Kidney (tissue), 14 donors: Measurements from ENCODE around the gene DCUN1D3. TPM values are rescaled to one million over a fixed set of nuclear protein-coding genes. Genes with fewer than 3 reads are reported as not detected.

Experiments
- DNase-seq, 5 donors: peaks; one replicate each; pipeline ENCODE4 v3.0.0-alpha.2; 2013 to 2020
- FAIRE-seq: peaks from 2 replicates; lab custom pipeline; 2012; peaks lifted over from hg19 to GRCh38; lab: Jason Lieb, UNC
- H3K27ac ChIP-seq, 2 donors: one replicate each; pipeline ENCODE4 v1.7.0; 2013; ENCODE audit warnings: low read depth in 2 of 2, low read length in 2 of 2, inconsistent platforms in 1 of 2
- H3K27me3 ChIP-seq: one replicate; pipeline ENCODE4 v1.7.1; 2013; ENCODE audit warnings: low read length, inconsistent platforms; ENCODE audit not compliant: control insufficient read depth, insufficient read depth
- H3K36me3 ChIP-seq, 3 donors: one replicate each; pipeline versions ENCODE4 v1.7.0 to v1.7.1; 2013; ENCODE audit warnings: low read length in 3 of 3, control low read depth in 1 of 3, inconsistent platforms in 1 of 3; ENCODE audit not compliant: insufficient read depth in 3 of 3, control insufficient read depth in 2 of 3
- H3K4me1 ChIP-seq, 3 donors: one replicate each; pipeline versions ENCODE4 v1.7.0 to v1.7.1; 2013; ENCODE audit warnings: low read length in 3 of 3, inconsistent platforms in 1 of 3, low read depth in 1 of 3; ENCODE audit not compliant: control insufficient read depth in 2 of 3, insufficient read depth in 2 of 3
- H3K4me3 ChIP-seq, 3 donors: one replicate each; pipeline versions ENCODE4 v1.7.0 to v1.8.1; 2013; ENCODE audit warnings: low read length in 3 of 3, control low read depth in 1 of 3, inconsistent platforms in 1 of 3
- H3K9ac ChIP-seq, 3 donors: one replicate each; pipeline versions ENCODE4 v1.7.0 to v1.7.1; 2013; ENCODE audit warnings: low read length in 3 of 3, control low read depth in 1 of 3, inconsistent platforms in 1 of 3
- H3K9me3 ChIP-seq, 3 donors: one replicate each; pipeline versions ENCODE4 v1.7.0 to v1.7.1; 2013; ENCODE audit warnings: low read length in 3 of 3, control low read depth in 1 of 3, inconsistent platforms in 1 of 3; ENCODE audit not compliant: control insufficient read depth in 2 of 3, insufficient read depth in 1 of 3
- intact Hi-C: fragments of 100-400 bp; cut with DNase I; formaldehyde crosslinking; loops from one replicate; pipeline ENCODE4 v1.11.1; 2022
- polyA plus RNA-seq: library from polyadenylated mRNA; stranded (reverse); fragments of 350-450 nt; fragmentation: Illumina TruSeq; extraction: RNeasy Lipid Tissue Mini Kit (QIAGEN cat#74804); gene quantifications from one replicate; pipeline ENCODE4 v1.2.3, GENCODE V29; 2014; ENCODE audit warnings: low read depth, low replicate concordance; ENCODE audit not compliant: insufficient read depth
- total RNA-seq: library from RNA; stranded (reverse); fragmentation: NEBNext Ultra II Directional; extraction: Animal tissue kit (Norgen Biotek cat#: 25700); gene quantifications from one replicate; pipeline ENCODE4 v1.2.1, GENCODE V29; 2021
- TF ChIP-seq, protein P1 (sequence below): IDR thresholded peaks from 3 replicates; pipeline ENCODE4 v1.5.1; 2012; ENCODE audit warnings: mild to moderate bottlenecking, moderate library complexity, borderline replicate concordance; ENCODE audit not compliant: insufficient read depth; ENCODE audit errors: extremely low read depth
- donor health status: control.
- donor health status: control.
- donor health status: control.
- donor health status: control.
- donor health status: control.
- donor health status: DM: yes; HTN: yes; CAD: no.
- donor health status: Normal renal cell carcinoma (clear cell type).

DCUN1D3 gene
- total and polyA plus RNA-seq, 2 donors from 2014 or later: 3.5 to 16.3 TPM

DNA sequence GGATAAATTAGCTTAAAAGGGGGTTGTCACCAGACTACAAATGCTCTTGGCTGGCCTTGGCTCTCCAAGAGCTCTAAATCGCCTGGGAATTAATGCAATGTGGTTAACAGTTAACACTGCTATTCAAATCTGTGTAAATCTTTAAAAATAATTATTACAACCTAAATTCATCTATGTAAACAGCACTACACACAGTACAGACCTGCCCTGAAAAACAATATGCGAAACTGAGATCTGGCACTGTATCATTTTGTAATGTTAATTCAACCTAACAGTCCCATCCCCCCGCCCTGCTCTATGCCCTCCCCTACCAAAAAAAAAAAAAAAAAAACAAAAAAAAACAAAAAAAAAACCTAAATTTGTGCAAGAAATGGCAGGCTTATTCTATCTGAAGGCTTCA is 40.9 kb downstream of the DCUN1D3 start:
- Histone ChIP-seq H3K27me3 (no peaks in the 10 kb centered on the region), H3K9ac (no peak overlapping the region), H3K4me3 (no peak overlapping the region), H3K27ac (no peak overlapping the region), H3K9me3 (no peaks in the 10 kb centered on the region), H3K4me1 (peaks cover 0 to 7% (median 0%) of the 10 kb centered on the region in 3 donors), H3K36me3 (peaks cover 0 to 13% (median 6%) of the 10 kb centered on the region in 3 donors)
- intact Hi-C loops: no loop called here
- no peak for DNase-seq
- FAIRE-seq: no peak
- TF ChIP-seq, protein P1, sequence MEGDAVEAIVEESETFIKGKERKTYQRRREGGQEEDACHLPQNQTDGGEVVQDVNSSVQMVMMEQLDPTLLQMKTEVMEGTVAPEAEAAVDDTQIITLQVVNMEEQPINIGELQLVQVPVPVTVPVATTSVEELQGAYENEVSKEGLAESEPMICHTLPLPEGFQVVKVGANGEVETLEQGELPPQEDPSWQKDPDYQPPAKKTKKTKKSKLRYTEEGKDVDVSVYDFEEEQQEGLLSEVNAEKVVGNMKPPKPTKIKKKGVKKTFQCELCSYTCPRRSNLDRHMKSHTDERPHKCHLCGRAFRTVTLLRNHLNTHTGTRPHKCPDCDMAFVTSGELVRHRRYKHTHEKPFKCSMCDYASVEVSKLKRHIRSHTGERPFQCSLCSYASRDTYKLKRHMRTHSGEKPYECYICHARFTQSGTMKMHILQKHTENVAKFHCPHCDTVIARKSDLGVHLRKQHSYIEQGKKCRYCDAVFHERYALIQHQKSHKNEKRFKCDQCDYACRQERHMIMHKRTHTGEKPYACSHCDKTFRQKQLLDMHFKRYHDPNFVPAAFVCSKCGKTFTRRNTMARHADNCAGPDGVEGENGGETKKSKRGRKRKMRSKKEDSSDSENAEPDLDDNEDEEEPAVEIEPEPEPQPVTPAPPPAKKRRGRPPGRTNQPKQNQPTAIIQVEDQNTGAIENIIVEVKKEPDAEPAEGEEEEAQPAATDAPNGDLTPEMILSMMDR: no peak

GRCh38 chr16:20857281-20857680 is 42.9 kb downstream of the DCUN1D3 start:
- DNase-seq (no peak), FAIRE-seq (no peak)
- TF ChIP-seq, protein P1: no peak
- no peak overlapping the region for H3K9ac ChIP-seq
- peaks cover 0 to 7% (median 0%) of the 10 kb centered on the region in 3 donors for H3K4me1 ChIP-seq
- peaks cover 0 to 12% (median 6%) of the 10 kb centered on the region in 3 donors for H3K36me3 ChIP-seq
- no peak overlapping the region for H3K27ac ChIP-seq
- intact Hi-C loops: no loop called here
- H3K4me3 ChIP-seq: no peak overlapping the region
- no peaks in the 10 kb centered on the region for H3K27me3 ChIP-seq
- no peaks in the 10 kb centered on the region for H3K9me3 ChIP-seq

DNA sequence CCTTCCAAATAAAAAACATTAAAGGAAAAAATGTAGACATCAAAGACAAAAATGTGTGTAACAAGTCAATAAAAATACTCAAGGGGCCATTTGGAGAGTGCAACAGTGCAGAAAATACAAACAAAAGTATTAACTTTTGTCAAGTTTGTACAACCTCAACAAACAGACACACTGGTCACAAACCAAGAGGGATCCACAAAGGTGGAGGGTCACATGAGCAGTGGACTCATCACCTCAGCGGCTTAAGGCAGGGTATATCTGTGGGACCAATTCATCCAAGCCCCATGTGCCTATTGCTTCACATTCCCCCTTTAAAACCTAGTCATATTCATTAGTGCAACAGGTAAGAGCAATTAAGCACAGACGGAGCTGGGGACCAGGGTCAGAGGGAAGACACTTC is 45.2 kb downstream of the DCUN1D3 start:
- peaks cover 0 to 8% (median 0%) of the 10 kb centered on the region in 3 donors for H3K36me3 ChIP-seq
- intact Hi-C loops: no loop called here
- peaks cover 0 to 14% (median 12%) of the 10 kb centered on the region in 3 donors for H3K4me1 ChIP-seq
- TF ChIP-seq, protein P1: no peak
- DNase-seq: no peak
- H3K9ac ChIP-seq: no peak overlapping the region
- no peak overlapping the region for H3K27ac ChIP-seq
- no peak for FAIRE-seq
- H3K4me3 ChIP-seq: no peak overlapping the region
- no peaks in the 10 kb centered on the region for H3K27me3 ChIP-seq
- no peaks in the 10 kb centered on the region for H3K9me3 ChIP-seq

- DNase-seq: no peak
- Histone ChIP-seq H3K36me3 (peaks cover 0 to 4% (median 0%) of the 10 kb centered on the region in 3 donors), H3K27me3 (no peaks in the 10 kb centered on the region), H3K4me3 (no peak overlapping the region), H3K9me3 (no peaks in the 10 kb centered on the region), H3K4me1 (peaks cover 0 to 14% (median 9%) of the 10 kb centered on the region in 3 donors), H3K9ac (no peak overlapping the region), H3K27ac (no peak overlapping the region)
- intact Hi-C loops: no loop called here
- FAIRE-seq: no peak
- TF ChIP-seq, protein P1: no peak
Measured at GRCh38 chr16:20853981-20854620, 46.1 kb downstream of the DCUN1D3 start.
